Measurements from ENCODE around the gene COMTD1.

GRCh38 chr10:75250934-75251333 is 15.2 kb upstream of the COMTD1 start:
- TF ChIP-seq CTCF (IDR thresholded peaks at IDR 0.05) (no peak), POLR2A (IDR thresholded peaks at IDR 0.05) (no peak)
